Right lung (tissue), 5 donors: Measurements from ENCODE around the gene RUNX2. TPM values are rescaled to one million over a fixed set of nuclear protein-coding genes. Genes with fewer than 3 reads are reported as not detected.

ENCODE experiments used
- DNase-seq, 2 donors: peaks; one replicate each; pipeline ENCODE4 v3.0.0-alpha.2; 2013
- polyA plus RNA-seq, 5 donors: library from polyadenylated mRNA; unstranded; fragments of 120-200 nt; gene quantifications; one replicate each; pipeline versions ENCODE4 v1.2.1 to v1.2.3, GENCODE V29; 2013; ENCODE audit warnings: inconsistent platforms in 1 of 5, low replicate concordance in 1 of 5; ENCODE audit not compliant: insufficient read length in 5 of 5, insufficient read depth in 1 of 5

RUNX2 gene
- polyA plus RNA-seq, 5 donors, result 1.8 to 3.9 (median 3.3) TPM

DNA sequence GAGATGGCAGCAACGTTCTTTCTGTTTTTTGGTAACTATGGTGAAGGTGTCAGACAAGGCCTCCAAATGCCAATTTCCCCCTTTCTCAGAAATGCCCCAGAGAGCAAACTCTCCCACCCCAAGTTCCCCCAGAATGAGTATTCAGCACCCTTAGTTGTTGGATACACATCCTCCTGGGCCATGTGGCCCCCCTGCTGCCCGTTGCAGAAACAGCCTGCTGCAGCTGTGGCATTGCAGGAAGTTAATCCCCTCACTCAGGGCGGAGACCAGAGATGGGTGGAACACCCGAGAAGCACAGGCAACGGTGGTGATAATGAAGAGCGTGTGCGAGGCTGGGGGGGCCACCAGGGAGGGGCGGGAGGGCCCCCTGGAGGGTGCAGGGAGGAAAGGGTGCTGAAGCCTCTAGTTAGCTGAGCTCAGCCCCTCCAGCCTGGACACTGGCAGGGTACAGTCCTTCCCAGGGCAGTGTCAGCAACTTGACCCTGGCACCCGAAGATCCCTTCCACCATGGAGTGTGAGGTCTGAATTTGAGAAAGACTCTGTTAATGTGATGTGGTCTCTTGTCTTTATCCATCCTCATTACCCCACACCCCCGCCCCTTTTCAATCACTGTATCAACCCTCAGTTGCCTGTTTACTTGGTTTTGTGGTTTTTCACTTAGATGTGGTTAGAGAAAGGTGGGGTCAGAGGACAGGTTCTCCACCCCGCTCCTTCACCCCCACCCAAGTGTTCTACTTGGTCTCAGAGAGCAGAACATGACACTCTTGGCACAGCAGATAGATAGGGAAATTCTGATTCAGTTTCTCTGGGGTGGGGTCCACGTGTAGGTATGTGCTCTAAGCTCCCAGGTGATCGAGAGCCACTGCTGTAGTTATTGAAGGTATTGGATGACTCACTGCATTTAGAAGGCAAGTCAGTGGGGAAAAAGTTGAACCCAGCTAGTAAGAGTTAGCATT is 258.4 kb downstream of the RUNX2 start:
- DNase-seq, result no peak

- no peak for DNase-seq
Measured at GRCh38 chr6:45587229-45588060, 259.3 kb downstream of the RUNX2 start.

- DNase-seq, result no peak
Measured at GRCh38 chr6:45589367-45589766, 261.2 kb downstream of the RUNX2 start.

DNA sequence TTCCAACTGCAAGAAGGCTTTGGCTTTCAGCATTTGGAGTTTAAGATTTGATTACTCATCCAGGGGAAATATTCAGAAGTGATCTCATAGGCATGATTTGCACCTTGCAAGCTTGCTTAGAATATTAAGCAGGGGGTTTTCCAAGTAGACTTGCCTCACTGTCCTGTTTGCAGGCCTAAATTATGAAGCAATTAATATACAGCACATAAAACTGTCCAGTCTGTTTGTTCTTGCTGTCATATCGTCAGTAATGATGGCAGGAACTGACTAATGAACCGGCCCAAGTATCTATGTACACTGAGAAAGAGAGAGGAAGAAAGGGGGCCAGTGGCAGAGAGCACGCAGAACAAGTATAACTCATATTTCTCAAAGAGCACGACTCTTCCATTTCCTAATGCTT is 262.1 kb downstream of the RUNX2 start:
- DNase-seq, result no peak

DNA sequence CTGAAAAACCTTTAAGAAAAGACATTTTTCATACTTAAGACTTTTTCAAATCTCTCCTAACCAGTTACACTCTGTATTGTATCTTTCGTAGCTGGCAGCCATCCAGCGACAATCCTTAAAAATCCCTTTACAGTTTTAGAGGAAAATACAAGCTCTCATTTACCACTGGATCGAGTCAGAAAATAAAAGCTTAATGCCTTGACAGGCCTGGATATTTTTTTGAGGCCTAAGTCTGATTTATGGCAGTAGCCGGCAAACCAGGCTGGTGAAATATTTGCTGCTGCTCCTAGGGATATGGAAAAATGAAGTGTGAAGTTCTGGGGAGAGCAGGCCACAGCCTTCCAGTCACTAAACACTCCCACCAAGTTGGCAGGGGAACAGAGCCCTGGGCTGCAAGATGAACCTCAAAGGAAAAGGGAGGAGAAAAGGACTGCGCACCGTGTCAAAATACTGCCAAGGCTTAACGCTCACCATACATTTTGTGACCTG is 262.6 kb downstream of the RUNX2 start:
- peak; percentile 45 for DNase-seq

GRCh38 chr6:45591306-45591705 is 263.2 kb downstream of the RUNX2 start:
- DNase-seq, result no peak

- no peak for DNase-seq
Measured at GRCh38 chr6:45591890-45592289, 263.8 kb downstream of the RUNX2 start.

GRCh38 chr6:45592991-45593390 is 264.9 kb downstream of the RUNX2 start:
- no peak for DNase-seq

DNA sequence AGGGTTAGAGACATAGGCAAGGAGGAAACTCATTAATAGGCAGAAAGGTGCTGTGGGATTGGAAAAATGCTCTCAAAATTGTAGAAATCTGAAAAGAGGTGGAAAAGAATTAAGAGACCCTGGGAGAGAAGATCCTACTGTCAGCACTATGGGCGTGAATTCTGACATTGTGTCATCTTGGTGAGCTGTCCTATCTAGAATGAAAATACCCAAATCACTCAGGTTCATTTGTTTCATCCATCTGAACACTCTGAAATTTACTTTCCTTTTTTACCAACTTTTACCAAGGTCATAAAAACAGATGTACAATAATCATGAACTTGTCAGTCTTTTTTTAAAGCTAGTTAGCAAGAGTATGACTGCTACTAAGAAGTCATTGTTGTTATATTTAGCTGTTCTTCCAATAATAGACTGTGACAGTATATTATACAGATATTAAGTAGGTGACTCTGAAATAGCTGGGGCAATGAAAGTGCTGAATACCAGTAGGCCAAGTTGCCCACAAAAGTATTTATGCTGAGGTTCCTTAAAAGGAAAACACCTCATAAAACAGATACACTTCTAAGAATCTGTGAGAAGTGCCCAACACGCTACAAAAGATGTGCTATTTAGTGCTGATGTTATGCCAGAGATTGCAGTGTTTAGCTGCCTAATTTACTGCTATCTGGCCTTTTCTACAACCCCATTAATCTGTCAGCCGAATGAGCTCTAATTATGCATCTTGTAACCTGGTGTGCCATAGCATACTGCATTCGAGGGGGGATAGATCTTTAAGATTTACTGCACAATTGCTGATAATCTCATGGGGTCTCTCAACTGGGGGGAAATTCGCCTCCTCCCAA is 267.1 kb downstream of the RUNX2 start:
- DNase-seq, result no peak

DNA sequence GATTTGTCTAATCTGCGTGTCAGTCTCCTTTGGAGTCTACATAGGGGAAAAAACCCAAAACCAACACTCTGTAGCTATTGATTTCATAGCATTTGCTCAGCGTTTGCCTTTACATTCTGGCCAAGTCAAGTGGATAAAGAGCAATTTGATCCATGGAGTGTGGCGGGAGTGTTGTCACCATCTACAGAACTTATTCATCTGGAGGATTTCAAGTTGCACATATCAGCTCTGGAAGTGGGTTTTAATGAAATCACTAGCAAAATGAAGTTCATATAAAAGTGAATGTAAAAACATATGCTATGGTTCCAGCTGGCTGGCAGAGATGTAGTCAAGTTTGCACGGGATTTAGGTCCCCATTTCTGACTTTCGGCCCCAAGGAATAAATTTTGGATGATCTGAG is 269.3 kb downstream of the RUNX2 start:
- peak in 1 of 2 donors; percentile 40 for DNase-seq

DNA sequence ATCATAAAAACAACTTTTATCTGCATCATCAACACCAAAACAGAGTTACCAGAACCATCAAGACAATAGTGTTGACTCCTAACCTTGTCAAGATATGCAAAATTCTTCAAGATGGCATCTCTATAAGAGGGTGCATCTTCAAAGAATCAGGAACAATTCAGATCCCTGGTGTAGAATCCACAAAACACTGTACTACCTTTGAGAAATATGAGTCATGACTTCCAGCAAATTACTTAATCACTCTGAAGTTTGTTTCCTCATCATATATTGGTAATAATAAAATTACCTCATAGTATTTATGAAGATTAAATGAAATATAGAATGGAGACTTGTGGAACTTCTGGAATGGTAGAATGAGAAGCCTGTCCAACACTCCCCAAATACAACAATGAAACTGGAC is 270.9 kb downstream of the RUNX2 start:
- DNase-seq, result no peak

DNA sequence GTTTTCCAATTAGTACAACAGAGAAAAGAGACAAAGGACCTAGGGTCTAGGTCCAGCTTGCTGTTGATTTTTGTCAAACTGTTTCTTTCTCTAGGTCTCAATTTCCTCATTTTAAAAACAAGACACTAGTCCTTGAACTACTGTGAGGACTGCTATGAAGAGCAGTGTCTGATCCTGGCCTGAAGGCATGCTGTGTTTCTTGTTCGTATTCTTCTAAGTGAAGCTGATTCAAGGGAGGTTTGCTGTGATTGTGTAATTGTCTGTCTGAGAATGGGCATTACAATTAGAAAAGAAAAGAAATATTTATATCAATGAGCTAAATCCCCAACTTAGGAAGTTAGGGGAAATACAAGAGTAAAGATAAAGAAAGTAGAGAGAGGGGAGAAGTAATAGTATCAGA is 277.8 kb downstream of the RUNX2 start:
- DNase-seq, result no peak

DNA sequence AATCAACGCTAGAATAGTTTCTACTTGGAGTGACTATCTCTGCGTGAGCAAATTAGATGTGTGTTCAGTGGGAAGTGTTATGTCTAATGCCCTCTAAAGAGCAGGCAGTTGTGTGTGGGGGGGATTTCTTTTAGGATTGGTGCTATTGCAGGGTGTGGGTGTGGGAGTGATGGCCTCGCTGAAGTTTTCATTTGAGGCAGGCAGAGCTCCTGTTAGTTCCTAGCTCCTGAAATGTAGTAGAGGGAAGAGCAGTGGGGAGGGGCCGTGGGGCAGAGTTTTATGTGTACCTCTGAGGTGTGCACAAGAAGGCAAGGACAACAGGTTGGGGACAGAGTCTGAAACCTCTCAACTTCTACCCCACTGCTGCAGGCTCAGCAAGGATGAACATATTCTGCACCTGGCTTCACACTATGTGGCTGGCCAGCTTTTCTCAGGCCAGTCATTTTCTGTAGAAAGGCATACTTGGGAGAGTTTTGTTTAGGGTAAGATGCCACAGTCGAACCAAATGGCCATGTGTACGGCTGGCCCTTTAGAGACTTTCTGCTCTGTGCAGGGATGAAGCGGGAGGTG is 278.8 kb downstream of the RUNX2 start:
- DNase-seq, result no peak

DNA sequence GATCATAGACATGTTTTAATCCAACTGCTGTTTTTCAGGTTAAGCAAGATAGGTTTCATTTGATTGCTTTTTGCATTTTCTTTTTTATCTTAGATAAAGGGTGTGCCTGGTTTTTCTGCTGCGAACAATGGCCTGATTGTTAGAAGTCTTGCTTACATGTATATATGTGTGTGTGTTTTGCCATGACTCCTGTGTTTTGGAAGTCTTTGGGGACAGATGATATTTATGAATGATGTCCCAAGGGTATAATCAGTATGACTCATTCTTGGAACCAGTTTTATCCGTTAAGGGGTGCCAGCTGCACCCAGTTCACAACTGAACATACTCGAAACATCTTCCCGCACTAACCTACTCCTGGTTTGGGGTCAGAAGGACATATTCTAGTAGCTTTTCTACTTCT is 279.7 kb downstream of the RUNX2 start:
- no peak for DNase-seq

GRCh38 chr6:45608252-45608913 is 280.3 kb downstream of the RUNX2 start:
- DNase-seq, result no peak

- DNase-seq, result no peak
Measured at GRCh38 chr6:45609141-45609638, 281.1 kb downstream of the RUNX2 start.

- DNase-seq, result no peak
Measured at GRCh38 chr6:45610374-45610773, 282.2 kb downstream of the RUNX2 start.

DNA sequence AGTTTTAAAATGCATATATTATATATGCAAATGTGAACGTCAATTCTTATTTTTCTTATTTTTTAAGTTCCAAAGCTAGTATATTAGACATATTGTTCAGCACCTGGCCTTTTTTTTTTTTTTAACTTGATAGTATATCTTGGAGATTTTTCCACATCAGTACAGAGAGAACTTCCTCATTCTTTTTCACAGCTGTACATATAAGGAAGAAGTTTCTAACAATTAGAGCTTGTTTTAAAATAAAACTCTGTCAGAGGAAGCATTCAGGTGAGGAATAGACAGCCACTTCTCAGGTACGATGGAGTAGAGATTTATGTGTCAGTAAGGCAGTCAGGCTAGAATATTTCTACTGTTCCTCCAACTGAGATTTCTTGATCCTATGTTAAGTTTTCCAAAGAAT is 282.7 kb downstream of the RUNX2 start:
- no peak for DNase-seq

- no peak for DNase-seq
Measured at GRCh38 chr6:45611491-45611890, 283.4 kb downstream of the RUNX2 start.

DNA sequence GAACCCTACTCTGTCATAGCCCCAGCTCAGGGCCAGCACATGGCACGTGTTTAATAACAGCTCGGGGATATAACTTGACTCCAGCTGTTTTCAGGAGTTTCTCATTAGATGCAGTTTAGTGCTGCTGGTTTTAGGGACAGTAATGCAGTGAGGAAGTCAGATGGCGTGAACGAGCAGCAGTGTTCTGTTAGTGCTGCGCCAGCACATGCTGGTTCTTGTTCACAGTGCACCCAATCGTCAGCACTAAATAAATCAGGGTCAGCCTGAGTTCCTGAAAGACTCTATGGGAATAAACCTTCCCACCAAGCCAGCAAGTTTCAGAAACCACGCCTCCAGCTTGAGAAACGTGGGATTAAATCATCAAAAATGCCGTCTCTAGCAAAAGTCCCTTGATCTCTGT is 285.5 kb downstream of the RUNX2 start:
- DNase-seq, result peak; percentile 93 to 96
